Chondrocyte (in vitro differentiated cells): ENCODE data around the gene MYOCOS. TPM values are rescaled to one million over a fixed set of nuclear protein-coding genes. Genes with fewer than 3 reads are reported as not detected.
"Not testable (repeated sequence)": the region's sequence is repeated elsewhere in the genome, so short reads cannot be mapped to it uniquely, and the experiment has no call there.

Experiments
- DNase-seq: peaks from one replicate; pipeline ENCODE4 v3.0.0; 2021; ENCODE audit warnings: mixed read lengths, low spot score
- H3K27ac Mint-ChIP-seq: one replicate; pipeline ENCODE4 v1.8.0; 2021; ENCODE audit warnings: mild to moderate bottlenecking, moderate library complexity, mixed read lengths; ENCODE audit not compliant: unreplicated experiment
- H3K27me3 Mint-ChIP-seq: 2 replicates; pipeline ENCODE4 v1.8.0; 2021; ENCODE audit warnings: low read depth, mixed read lengths
- H3K36me3 Mint-ChIP-seq: 2 replicates; pipeline ENCODE4 v1.8.0; 2021; ENCODE audit warnings: low read depth, mixed read lengths
- H3K4me1 Mint-ChIP-seq: 2 replicates; pipeline ENCODE4 v1.8.0; 2021; ENCODE audit warnings: low read depth, mild to moderate bottlenecking, mixed read lengths
- H3K4me3 Mint-ChIP-seq: one replicate; pipeline ENCODE4 v1.8.0; 2021; ENCODE audit warnings: mild to moderate bottlenecking, moderate library complexity, mixed read lengths; ENCODE audit not compliant: unreplicated experiment
- H3K9me3 Mint-ChIP-seq: 2 replicates; pipeline ENCODE4 v1.8.0; 2021; ENCODE audit warnings: low read depth, mixed read lengths
- total RNA-seq: library from RNA; stranded (reverse); gene quantifications from 3 replicates; pipeline ENCODE4 v1.2.1, GENCODE V29; 2021
- TF ChIP-seq, protein P1 (sequence below): fragments of 200-600 bp; sonication (generic); IDR thresholded peaks from 2 replicates; pipeline ENCODE4 v1.5.0; 2021; ENCODE audit warnings: antibody characterized with exemption, mild to moderate bottlenecking, moderate library complexity

The MYOCOS gene
- total RNA-seq, 1 donor from 2014 or later, result 0.12 TPM

DNA sequence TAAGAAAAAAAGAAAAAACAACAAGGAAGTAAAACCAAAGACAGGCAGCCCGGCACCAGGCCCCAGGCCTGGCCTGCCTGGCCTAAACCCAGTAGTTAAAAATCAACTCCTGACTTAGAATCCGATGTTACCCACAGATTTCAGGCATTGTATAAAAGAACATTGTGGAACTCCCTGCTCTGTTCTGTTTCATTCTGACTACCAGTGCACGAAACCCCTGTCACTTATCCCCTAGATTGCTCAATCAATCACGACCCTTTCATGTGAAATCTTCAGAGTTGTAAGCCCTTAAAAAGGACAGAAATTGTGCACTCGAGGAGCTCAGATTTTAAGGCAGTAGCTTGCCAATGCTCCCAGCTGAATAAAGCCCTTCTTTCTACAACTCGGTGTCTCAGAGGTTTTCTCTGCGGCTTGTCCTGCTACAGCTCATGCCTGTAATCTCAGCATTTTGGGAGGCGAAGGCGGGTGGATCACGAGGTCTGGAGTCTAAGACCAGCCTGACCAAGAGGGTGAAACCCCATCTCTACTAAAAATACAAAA lies 15.6 kb upstream of the MYOCOS start:
- no peak for DNase-seq
- no peak overlapping the region for H3K27ac Mint-ChIP-seq
- TF ChIP-seq, protein P1, sequence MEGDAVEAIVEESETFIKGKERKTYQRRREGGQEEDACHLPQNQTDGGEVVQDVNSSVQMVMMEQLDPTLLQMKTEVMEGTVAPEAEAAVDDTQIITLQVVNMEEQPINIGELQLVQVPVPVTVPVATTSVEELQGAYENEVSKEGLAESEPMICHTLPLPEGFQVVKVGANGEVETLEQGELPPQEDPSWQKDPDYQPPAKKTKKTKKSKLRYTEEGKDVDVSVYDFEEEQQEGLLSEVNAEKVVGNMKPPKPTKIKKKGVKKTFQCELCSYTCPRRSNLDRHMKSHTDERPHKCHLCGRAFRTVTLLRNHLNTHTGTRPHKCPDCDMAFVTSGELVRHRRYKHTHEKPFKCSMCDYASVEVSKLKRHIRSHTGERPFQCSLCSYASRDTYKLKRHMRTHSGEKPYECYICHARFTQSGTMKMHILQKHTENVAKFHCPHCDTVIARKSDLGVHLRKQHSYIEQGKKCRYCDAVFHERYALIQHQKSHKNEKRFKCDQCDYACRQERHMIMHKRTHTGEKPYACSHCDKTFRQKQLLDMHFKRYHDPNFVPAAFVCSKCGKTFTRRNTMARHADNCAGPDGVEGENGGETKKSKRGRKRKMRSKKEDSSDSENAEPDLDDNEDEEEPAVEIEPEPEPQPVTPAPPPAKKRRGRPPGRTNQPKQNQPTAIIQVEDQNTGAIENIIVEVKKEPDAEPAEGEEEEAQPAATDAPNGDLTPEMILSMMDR, result no peak
- no peaks in the 10 kb centered on the region for H3K9me3 Mint-ChIP-seq
- H3K4me1 Mint-ChIP-seq, result no peaks in the 10 kb centered on the region
- H3K27me3 Mint-ChIP-seq, result no peaks in the 10 kb centered on the region
- H3K36me3 Mint-ChIP-seq, result no peaks in the 10 kb centered on the region
- no peak overlapping the region for H3K4me3 Mint-ChIP-seq

DNA sequence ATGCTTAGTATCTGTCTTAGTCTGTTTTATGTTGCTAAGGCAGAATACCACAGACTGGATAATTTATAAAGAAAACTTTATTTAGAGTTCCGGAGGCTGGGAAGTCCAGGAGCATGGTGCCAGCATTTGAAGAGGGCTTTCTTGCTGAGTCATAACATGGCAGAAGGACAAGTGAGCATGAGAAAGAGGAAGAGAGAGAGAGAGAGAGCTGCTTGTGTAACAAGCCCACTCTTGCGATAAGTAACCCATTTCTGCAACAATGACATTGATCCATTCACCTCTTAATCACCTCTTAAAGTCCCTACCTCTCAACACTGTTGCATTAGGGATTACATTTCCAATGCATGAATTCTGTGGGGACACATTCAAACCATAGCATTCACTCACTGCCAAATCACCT lies 11.7 kb upstream of the MYOCOS start:
- TF ChIP-seq, protein P1, result no peak
- Mint-ChIP-seq H3K27me3 (no peaks in the 10 kb centered on the region), H3K4me3 (no peak overlapping the region), H3K4me1 (no peaks in the 10 kb centered on the region), H3K9me3 (no peaks in the 10 kb centered on the region), H3K36me3 (no peaks in the 10 kb centered on the region), H3K27ac (no peak overlapping the region)
- DNase-seq, result no peak

DNA sequence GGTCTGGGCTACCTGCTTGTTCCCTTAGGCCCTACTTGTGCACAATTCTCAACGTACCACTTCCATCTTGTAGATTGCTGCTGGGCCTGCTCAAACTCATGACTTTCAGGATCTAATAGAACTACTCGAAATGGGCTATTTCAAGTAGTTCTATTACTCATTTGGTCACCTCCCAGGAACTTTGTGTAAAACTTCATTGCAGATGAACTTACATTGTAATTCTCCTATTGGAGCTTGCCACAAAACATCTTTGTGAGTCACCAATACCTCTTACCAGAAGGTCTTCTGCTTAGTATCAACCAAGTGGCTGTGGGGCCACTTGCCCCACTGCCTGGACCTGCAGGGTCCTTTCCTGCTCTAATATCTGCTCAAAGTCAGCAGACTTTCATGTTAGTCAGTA lies 10.7 kb upstream of the MYOCOS start:
- Mint-ChIP-seq H3K27ac (no peak overlapping the region), H3K27me3 (no peaks in the 10 kb centered on the region), H3K4me3 (no peak overlapping the region), H3K4me1 (no peaks in the 10 kb centered on the region), H3K36me3 (no peaks in the 10 kb centered on the region), H3K9me3 (no peaks in the 10 kb centered on the region)
- TF ChIP-seq, protein P1, result no peak
- no peak for DNase-seq

DNA sequence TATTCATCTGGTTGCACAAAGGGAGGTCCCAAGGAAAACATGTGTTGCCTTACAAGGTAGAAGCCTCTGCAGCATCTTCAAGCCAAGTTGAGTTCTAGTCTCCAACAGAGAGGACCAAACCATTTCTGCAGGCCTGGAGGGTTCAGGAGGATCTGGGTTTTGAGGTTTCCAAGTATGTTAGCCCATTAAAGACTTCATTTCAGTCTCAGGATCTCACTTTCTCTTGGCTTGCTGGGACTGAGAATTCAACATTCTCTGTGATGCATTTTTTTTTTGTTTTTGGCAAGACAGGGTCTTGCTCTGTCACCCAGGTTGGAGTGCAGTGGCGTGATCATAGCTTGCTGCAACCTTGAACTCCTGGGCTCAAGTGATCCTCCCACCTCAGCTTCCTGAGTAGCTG lies 8.8 kb upstream of the MYOCOS start:
- Mint-ChIP-seq H3K27me3 (peaks cover 7% of the 10 kb centered on the region), H3K9me3 (no peaks in the 10 kb centered on the region), H3K36me3 (no peaks in the 10 kb centered on the region), H3K4me1 (no peaks in the 10 kb centered on the region), H3K27ac (no peak overlapping the region), H3K4me3 (no peak overlapping the region)
- DNase-seq, result no peak
- TF ChIP-seq, protein P1, result no peak

DNA sequence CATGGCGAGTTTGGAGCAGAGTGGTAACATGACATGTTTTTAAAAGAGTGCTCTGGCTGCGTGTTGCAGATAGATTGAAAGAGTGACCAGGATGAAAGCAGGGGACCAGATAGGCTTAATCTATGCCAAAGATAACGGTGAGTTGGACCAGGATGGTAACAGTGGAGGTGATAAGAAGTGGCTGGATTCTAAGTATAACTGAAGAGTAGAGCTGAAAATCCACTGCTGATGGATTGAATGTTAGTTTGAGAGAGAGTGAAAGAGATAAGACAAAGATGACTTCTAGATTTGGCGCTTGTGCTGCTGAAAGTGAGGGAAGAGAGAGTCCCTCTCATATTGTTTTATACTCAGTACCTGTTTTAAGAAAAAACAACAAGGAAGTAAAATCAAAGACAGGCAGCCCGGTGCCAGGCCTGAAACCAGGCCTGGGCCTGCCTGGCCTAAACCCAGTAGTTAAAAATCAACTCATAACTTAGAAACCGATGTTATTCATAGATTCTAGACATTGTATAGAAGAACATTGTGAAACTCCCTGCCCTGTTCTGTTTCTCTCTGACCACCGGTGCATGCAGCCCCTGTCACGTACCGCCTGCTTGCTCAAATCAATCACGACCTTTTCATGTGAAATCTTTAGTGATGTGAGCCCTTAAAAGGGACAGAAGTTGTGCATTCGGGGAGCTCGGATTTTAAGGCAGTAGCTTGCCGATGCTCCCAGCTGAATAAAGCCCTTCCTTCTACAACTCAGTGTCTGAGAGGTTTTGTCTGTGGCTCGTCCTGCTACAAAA lies 6.7 kb upstream of the MYOCOS start:
- not testable (repeated sequence) for H3K27me3 Mint-ChIP-seq, H3K36me3 Mint-ChIP-seq, H3K9me3 Mint-ChIP-seq

DNA sequence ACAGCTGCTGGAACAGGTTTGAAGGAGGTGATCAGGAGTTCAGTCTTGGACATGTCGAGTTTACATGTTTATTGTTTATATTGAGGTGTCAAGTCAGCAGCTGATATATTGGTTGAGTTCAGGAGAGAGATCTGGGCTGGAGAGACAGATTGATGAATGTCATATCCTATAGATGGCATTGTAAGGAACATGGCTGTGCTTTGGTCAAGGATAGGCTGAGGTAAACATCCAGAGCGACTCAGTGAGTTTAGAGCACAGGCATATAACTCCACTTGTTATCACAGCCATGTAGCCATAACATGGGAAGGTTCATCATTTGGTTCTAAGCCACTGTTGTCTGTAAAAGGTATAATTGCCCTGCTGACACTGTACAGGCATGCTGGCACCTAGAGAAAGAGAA lies 5.5 kb upstream of the MYOCOS start:
- no peak for DNase-seq
- Mint-ChIP-seq H3K9me3 (no peaks in the 10 kb centered on the region), H3K4me3 (no peak overlapping the region), H3K27ac (no peak overlapping the region), H3K36me3 (no peaks in the 10 kb centered on the region), H3K4me1 (no peaks in the 10 kb centered on the region), H3K27me3 (peaks cover 7% of the 10 kb centered on the region)
- TF ChIP-seq, protein P1, result no peak

More for the DNA sequence above, 6.7 kb upstream of the MYOCOS start:
- H3K4me3 Mint-ChIP-seq, DNase-seq, H3K27ac Mint-ChIP-seq, H3K4me1 Mint-ChIP-seq: not testable (repeated sequence)
